Activated CD8-positive, alpha-beta memory T cell treated with anti-CD3 and anti-CD28 coated beads for 4 hours (primary cell): ENCODE data around the gene OR10R2.
"Not testable (repeated sequence)": the region's sequence is repeated elsewhere in the genome, so short reads cannot be mapped to it uniquely, and the experiment has no call there.

Source experiments
- DNase-seq, 2 donors: peaks; one replicate each; pipeline ENCODE4 v3.0.0-alpha.2; 2020; ENCODE audit warnings: low read depth in 2 of 2

OR10R2 gene

GRCh38 chr1:158471920-158472319 lies at the start of gene OR10R2:
Gene OR10R2 (plus strand): TSS chr1:158472220. CDS start chr1:158472326, 106 bp downstream.
- DNase-seq, result no peak

- no peak for DNase-seq
Observed at GRCh38 chr1:158425027-158425426, 47.0 kb upstream of the OR10R2 start.

- no peak for DNase-seq
Observed at GRCh38 chr1:158426137-158426536, 45.9 kb upstream of the OR10R2 start, which contains the start of gene OR10K2. Gene OR10K2 (minus strand): TSS chr1:158426237. CDS start chr1:158420866, 5,371 bp downstream.

- DNase-seq, result not testable (repeated sequence)
Observed at GRCh38 chr1:158430163-158430562, 41.9 kb upstream of the OR10R2 start.

GRCh38 chr1:158434741-158435140 lies 37.3 kb upstream of the OR10R2 start:
- DNase-seq, result no peak

- no peak for DNase-seq
Observed at GRCh38 chr1:158445376-158445775, 26.6 kb upstream of the OR10R2 start.

GRCh38 chr1:158454537-158454936 lies 17.5 kb upstream of the OR10R2 start:
- no peak for DNase-seq

GRCh38 chr1:158457246-158457645 lies 14.8 kb upstream of the OR10R2 start:
- DNase-seq, result no peak

- no peak for DNase-seq
Observed at GRCh38 chr1:158458263-158458662, 13.8 kb upstream of the OR10R2 start.

- no peak for DNase-seq
Observed at GRCh38 chr1:158461534-158461933, 10.5 kb upstream of the OR10R2 start, which contains the start of gene OR10K1. Gene OR10K1 (plus strand): TSS chr1:158461834. CDS start chr1:158465562, 3,728 bp downstream.

- DNase-seq, result no peak
Observed at GRCh38 chr1:158485455-158485854, 13.4 kb downstream of the OR10R2 start.

- no peak for DNase-seq
Observed at GRCh38 chr1:158491316-158491715, 19.3 kb downstream of the OR10R2 start.

- DNase-seq, result no peak
Observed at GRCh38 chr1:158493054-158493453, 21.0 kb downstream of the OR10R2 start.

GRCh38 chr1:158494796-158495195 lies 22.8 kb downstream of the OR10R2 start:
- no peak for DNase-seq

- DNase-seq, result no peak
Observed at GRCh38 chr1:158496374-158496773, 24.4 kb downstream of the OR10R2 start.

- DNase-seq, result peak in 1 of 2 donors; percentile 2
Observed at GRCh38 chr1:158506369-158506987, 34.5 kb downstream of the OR10R2 start.

GRCh38 chr1:158507511-158507910 lies 35.5 kb downstream of the OR10R2 start:
- no peak for DNase-seq

GRCh38 chr1:158509471-158510156 lies 37.6 kb downstream of the OR10R2 start:
- no peak for DNase-seq

GRCh38 chr1:158516966-158517365 lies 44.9 kb downstream of the OR10R2 start:
- DNase-seq, result no peak

- DNase-seq, result no peak
Observed at GRCh38 chr1:158520021-158520420, 48.0 kb downstream of the OR10R2 start.

- no peak for DNase-seq
Observed at GRCh38 chr1:158520955-158521665, 49.1 kb downstream of the OR10R2 start.

- no peak for DNase-seq
Observed at GRCh38 chr1:158521666-158522058, 49.6 kb downstream of the OR10R2 start.
